Nephron (organoid): Measurements from ENCODE around the gene TLR1.

Experiments used
- H3K27ac Mint-ChIP-seq, 3 experiments: 2 replicates each; pipeline ENCODE4 v1.8.0; 2020; ENCODE audit warnings: mixed read lengths in 3 of 3, mild to moderate bottlenecking in 2 of 3, moderate library complexity in 1 of 3
- H3K27me3 Mint-ChIP-seq: 2 replicates; pipeline ENCODE4 v1.8.0; 2021; ENCODE audit warnings: low read depth, mild to moderate bottlenecking, moderate library complexity, mixed read lengths
- H3K36me3 Mint-ChIP-seq: 2 replicates; pipeline ENCODE4 v1.8.0; 2020; ENCODE audit warnings: low read depth, mixed read lengths
- H3K4me1 Mint-ChIP-seq: 2 replicates; pipeline ENCODE4 v1.8.0; 2020; ENCODE audit warnings: mixed read lengths
- H3K4me3 Mint-ChIP-seq, 3 experiments: 2 replicates each; pipeline ENCODE4 v1.8.0; 2020; ENCODE audit warnings: mild to moderate bottlenecking in 3 of 3, mixed read lengths in 3 of 3, moderate library complexity in 2 of 3
- H3K9me3 Mint-ChIP-seq: 2 replicates; pipeline ENCODE4 v1.8.0; 2020; ENCODE audit warnings: mixed read lengths
- CTCF ChIP-seq, 3 experiments: fragments of 200-600 bp; sonication (generic); IDR thresholded peaks; one replicate each; pipeline ENCODE4 v1.5.0; 2021; ENCODE audit warnings: antibody characterized with exemption in 3 of 3; ENCODE audit not compliant: unreplicated experiment in 3 of 3

TLR1 gene

GRCh38 chr4:38794051-38794450 lies 10.5 kb downstream of the TLR1 start:
- H3K9me3 Mint-ChIP-seq: peaks cover 11% of the 10 kb centered on the region
- H3K27me3 Mint-ChIP-seq: no peaks in the 10 kb centered on the region
- H3K36me3 Mint-ChIP-seq: no peaks in the 10 kb centered on the region
- no peak overlapping the region for H3K4me3 Mint-ChIP-seq
- no peak for TF ChIP-seq CTCF (IDR thresholded peaks at IDR 0.05; ENCODE audit: unreplicated experiment in 3 of 3)
- H3K27ac Mint-ChIP-seq: no peak overlapping the region
- no peaks in the 10 kb centered on the region for H3K4me1 Mint-ChIP-seq

GRCh38 chr4:38791010-38791409 lies 13.6 kb downstream of the TLR1 start:
- Mint-ChIP-seq H3K9me3 (peaks cover 13% of the 10 kb centered on the region), H3K4me1 (no peaks in the 10 kb centered on the region), H3K27me3 (no peaks in the 10 kb centered on the region), H3K4me3 (no peak overlapping the region), H3K27ac (no peak overlapping the region), H3K36me3 (no peaks in the 10 kb centered on the region)
- no peak for TF ChIP-seq CTCF (IDR thresholded peaks at IDR 0.05; ENCODE audit: unreplicated experiment in 3 of 3)

- Mint-ChIP-seq H3K27ac (no peak overlapping the region), H3K9me3 (peaks cover 7% of the 10 kb centered on the region), H3K4me3 (no peak overlapping the region), H3K36me3 (no peaks in the 10 kb centered on the region), H3K27me3 (no peaks in the 10 kb centered on the region), H3K4me1 (no peaks in the 10 kb centered on the region)
- no peak for TF ChIP-seq CTCF (IDR thresholded peaks at IDR 0.05; ENCODE audit: unreplicated experiment in 3 of 3)
These were observed 16.3 kb downstream of the TLR1 start for GRCh38 chr4:38788317-38788716.

- Mint-ChIP-seq H3K4me3 (no peak overlapping the region), H3K27me3 (peaks cover 2% of the 10 kb centered on the region), H3K36me3 (no peaks in the 10 kb centered on the region), H3K4me1 (peaks cover 2% of the 10 kb centered on the region), H3K27ac (no peak overlapping the region), H3K9me3 (peaks cover 7% of the 10 kb centered on the region)
- TF ChIP-seq CTCF (IDR thresholded peaks at IDR 0.05; ENCODE audit: unreplicated experiment in 3 of 3): no peak
These were observed 16.9 kb downstream of the TLR1 start for GRCh38 chr4:38787693-38788092.

GRCh38 chr4:38785901-38786402 lies 18.6 kb downstream of the TLR1 start:
- TF ChIP-seq CTCF (IDR thresholded peaks at IDR 0.05; ENCODE audit: unreplicated experiment in 3 of 3): no peak
- Mint-ChIP-seq H3K27ac (no peak overlapping the region), H3K4me1 (peaks cover 4% of the 10 kb centered on the region), H3K27me3 (peaks cover 3% of the 10 kb centered on the region), H3K4me3 (no peak overlapping the region), H3K36me3 (no peaks in the 10 kb centered on the region), H3K9me3 (peaks cover 7% of the 10 kb centered on the region)

GRCh38 chr4:38785041-38785790 lies 19.4 kb downstream of the TLR1 start:
- peaks cover 6% of the 10 kb centered on the region for H3K9me3 Mint-ChIP-seq
- H3K4me3 Mint-ChIP-seq: no peak overlapping the region
- H3K36me3 Mint-ChIP-seq: no peaks in the 10 kb centered on the region
- peaks cover 4% of the 10 kb centered on the region for H3K4me1 Mint-ChIP-seq
- TF ChIP-seq CTCF (IDR thresholded peaks at IDR 0.05; ENCODE audit: unreplicated experiment in 3 of 3): no peak
- H3K27ac Mint-ChIP-seq: no peak overlapping the region
- peaks cover 3% of the 10 kb centered on the region for H3K27me3 Mint-ChIP-seq
